HT-29 (cell line): Measurements from ENCODE around the gene TMEM165. TPM values are rescaled to one million over a fixed set of nuclear protein-coding genes. Genes with fewer than 3 reads are reported as not detected.
"Not testable (repeated sequence)": the region's sequence is repeated elsewhere in the genome, so short reads cannot be mapped to it uniquely, and the experiment has no call there.

Experiments
- DNase-seq: peaks from one replicate; pipeline ENCODE4 v3.0.0-alpha.2; 2015; ENCODE audit warnings: low spot score
- total RNA-seq: library from RNA; depleted of rRNA; stranded (reverse); fragments of >200 nt; shearing (Covaris generic); gene quantifications from 2 replicates; pipeline ENCODE4 v1.2.3, GENCODE V29; 2014; rRNA removed

TMEM165 gene, protein sequence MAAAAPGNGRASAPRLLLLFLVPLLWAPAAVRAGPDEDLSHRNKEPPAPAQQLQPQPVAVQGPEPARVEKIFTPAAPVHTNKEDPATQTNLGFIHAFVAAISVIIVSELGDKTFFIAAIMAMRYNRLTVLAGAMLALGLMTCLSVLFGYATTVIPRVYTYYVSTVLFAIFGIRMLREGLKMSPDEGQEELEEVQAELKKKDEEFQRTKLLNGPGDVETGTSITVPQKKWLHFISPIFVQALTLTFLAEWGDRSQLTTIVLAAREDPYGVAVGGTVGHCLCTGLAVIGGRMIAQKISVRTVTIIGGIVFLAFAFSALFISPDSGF
- total RNA-seq = 125 and 162 TPM in 2 replicates

DNA sequence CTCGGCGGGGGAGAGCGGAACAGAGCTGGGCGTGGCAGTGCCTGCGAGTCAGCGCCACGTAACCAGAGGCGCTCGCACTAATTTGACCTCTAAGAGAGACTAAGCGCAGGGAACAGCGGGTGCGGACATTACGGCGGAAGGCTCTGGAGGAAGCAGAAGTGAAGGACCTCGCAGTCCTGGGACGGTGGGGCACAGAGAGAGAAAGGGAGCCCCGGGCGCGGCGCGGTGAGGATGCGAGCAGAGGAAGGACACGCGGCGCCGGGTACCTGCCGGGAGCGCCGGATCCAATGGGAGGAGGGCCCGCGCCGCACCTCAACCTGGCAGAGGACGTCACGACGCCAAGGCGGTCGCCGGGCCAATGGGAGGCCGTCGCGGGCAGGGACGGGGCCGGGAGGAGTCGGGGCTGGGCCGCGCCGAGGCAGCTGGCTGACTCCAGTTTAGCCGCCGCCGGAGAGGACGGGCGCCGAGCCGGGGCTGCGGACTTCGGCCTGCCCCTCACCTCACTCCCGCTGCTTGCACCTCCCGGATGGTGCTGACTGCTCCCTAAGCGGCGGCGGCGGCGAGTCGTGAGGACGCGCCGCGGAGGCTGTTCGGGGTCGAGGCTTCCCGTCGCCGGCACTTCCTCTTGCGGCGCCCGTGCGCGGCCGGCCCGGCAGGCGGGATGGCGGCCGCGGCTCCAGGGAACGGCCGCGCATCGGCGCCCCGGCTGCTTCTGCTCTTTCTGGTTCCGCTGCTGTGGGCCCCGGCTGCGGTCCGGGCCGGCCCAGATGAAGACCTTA, at the start of gene TMEM165:
TMEM165 (plus strand) TSS at position 429 of the 779 bp plus-strand sequence; CDS start at position 662, 233 bp downstream.
- peak; percentile 93 for DNase-seq

GRCh38 chr4:55345980-55346850, 49.5 kb upstream of the TMEM165 start, which contains the start of gene SRD5A3:
SRD5A3 (plus strand) TSS chr4:55346242; CDS start chr4:55346337, 95 bp downstream.
- peak; percentile 91 for DNase-seq

DNA sequence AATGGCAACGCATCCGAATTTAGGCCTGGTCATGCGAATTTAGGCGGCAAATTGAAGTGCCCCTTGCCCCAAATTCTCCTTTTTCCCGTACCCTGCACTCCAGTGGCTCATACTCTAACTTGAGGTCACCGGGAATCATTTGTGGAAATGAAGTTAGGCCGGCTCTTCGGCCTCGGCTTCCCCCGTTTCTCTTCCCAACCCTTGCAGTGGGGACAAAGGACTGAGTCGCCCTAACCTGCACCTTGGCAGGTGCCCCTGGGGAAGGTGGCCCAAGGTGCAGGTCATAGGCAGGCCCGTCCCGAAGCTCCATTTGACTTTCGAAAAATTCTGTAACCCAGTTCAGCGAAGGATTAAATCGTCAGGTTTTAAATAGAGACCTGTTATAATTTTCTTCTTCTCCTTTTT, 48.9 kb upstream of the TMEM165 start:
- DNase-seq = no peak

- DNase-seq = no peak
These were observed 48.0 kb upstream of the TMEM165 start for GRCh38 chr4:55347610-55348228.

DNA sequence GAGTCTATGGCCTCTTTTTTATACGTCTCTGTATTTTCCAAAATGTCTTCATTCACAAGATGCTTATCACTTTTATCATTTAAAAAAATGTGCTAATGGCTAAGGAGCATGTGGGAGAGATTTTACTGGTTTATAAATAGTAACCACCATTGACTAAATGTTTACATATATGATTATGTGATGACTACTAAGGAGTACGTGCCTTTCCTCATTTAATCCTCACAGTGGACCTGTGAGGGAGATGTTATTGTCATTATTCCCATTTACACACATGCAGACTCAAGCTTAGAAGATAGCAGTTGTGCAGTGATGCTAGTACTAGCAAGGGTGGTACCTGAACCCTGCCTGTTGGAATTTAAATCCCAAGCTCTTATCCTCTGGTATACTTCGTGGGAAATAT, 47.3 kb upstream of the TMEM165 start:
- DNase-seq = no peak

GRCh38 chr4:55350870-55351269, 44.9 kb upstream of the TMEM165 start:
- not testable (repeated sequence) for DNase-seq

- no peak for DNase-seq
These were observed 43.9 kb upstream of the TMEM165 start for GRCh38 chr4:55351824-55352223.

DNA sequence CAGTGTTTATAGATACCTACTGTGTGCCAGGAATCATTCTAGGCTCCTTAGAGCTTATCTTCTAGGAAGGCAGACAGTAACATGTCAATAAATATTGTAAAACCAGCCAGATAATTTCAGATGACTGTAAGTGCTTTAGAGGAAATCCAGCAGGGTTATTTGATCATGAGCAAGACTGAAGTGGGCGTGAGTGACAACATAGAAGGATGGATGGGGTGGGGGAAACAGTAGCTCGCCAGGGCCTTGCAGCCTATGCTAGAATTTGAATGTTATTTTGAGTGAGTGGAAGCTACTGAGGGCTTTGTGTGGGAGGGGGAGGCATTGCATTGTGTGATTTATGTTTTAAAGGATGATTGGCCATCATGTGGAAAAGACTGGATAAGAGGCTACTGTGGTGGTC, 43.0 kb upstream of the TMEM165 start:
- DNase-seq = no peak

- not testable (repeated sequence) for DNase-seq
These were observed 42.5 kb upstream of the TMEM165 start for GRCh38 chr4:55353228-55353747.

DNA sequence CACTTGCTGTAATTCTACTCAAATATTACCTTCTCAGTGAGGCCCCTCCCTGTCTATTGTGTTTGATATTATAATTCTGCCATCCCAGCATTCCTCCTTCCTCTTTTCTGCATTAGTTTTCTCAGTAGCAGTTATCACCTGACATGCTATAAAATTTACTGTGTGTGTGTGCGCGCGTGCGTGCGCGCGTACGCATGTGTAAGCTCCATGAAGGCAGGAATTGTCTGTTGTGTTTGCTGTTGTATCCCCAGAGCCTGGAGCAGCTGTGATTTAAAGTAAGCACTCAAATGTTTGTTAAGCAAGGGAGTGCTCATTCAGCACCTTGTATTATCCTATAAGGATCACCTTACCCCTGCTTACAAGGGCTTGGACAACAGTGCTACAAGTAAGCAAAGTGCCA, 41.1 kb upstream of the TMEM165 start:
- DNase-seq = no peak

DNA sequence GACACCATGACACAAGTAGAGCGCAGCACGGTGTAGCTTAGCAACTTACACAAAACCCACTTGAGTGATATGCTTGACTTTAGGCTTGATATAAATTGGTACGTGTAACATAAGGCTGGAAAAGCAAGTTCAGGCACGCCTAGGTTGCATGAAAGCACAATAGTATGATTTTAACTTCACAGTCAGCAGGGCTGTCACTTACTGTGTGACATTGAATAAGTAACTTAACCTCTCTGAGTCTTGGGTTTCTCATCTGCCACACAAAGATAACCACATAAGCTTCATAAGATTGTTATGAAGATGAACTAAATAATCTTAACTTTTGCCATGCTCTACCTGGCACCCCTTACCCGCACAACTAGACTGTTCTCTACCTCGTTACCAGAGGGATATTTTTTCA, 40.2 kb upstream of the TMEM165 start:
- no peak for DNase-seq

GRCh38 chr4:55356991-55357461, 38.7 kb upstream of the TMEM165 start:
- no peak for DNase-seq

GRCh38 chr4:55358246-55358645, 37.5 kb upstream of the TMEM165 start:
- no peak for DNase-seq

GRCh38 chr4:55358668-55359067, 37.1 kb upstream of the TMEM165 start:
- DNase-seq = peak; percentile 47

GRCh38 chr4:55359397-55359916, 36.3 kb upstream of the TMEM165 start:
- DNase-seq = no peak

DNA sequence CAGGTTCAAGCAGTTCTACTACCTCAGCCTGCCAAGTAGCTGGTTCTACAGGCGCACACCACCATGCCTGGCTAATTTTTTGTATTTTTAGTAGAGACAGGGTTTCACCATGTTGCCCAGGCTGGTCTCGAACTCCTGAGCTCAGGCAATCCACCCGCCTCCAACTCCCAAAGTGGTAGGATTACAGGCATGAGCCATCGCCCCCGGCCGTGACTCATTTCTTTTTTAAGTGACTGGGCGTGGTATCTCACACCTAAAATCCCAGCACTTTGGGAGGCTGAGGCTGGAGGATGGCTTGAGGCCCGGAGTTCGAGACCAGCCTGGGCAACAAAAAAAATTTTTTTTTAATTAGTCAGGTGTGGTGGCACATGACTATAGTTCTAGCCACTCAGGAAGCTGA, 32.8 kb upstream of the TMEM165 start:
- not testable (repeated sequence) for DNase-seq

GRCh38 chr4:55363691-55364351, 31.9 kb upstream of the TMEM165 start:
- no peak for DNase-seq

DNA sequence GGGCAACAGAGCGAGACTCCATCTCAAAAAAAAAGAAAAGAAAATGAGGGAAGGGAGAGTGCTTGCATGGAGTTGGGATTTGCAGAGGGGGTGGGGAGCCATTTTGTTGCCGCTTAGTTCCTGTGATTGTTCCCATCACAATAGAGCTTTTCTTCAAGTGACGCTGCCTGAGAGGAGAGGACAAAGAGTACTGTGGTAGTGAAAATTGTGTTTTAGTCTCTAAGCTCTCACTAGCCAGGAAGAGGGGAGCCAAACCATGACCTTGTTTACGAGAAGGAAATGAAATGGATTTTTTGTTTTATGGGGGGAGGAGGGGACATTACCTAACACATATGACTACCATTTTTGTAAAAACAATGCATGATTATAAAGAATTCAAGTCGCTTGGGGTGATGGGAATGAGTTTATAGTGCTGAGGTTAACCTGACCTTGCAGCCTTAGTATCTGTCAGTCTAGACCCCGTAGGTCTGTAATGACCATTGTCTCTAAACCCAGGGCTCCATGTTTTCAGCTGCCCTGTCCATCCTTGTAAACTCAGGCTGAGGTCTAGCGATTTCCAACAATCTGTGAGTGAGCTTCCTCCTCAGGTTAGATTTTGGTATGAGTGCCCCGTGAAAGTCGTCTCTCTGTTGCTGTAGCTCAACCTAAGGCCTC, 30.9 kb upstream of the TMEM165 start:
- no peak for DNase-seq

DNA sequence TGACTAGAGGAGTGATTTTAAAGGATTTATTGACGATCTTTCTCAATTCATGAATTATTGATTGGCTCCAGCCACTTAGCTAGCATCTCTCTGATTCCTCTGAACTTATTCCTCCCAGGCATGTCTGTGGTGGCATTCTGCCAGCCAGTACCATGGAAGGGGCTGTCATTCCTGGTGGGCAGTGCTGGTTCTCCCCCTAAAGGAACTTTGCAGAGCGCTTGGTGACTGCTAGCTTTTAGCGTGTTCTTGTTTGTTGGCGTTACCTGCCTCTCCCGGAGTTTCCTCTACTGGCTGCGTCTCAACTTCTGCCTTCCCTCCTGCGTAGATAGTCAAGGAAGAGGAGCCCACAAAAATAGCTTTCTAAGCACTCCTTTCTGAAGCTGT, 30.4 kb upstream of the TMEM165 start:
- no peak for DNase-seq

DNA sequence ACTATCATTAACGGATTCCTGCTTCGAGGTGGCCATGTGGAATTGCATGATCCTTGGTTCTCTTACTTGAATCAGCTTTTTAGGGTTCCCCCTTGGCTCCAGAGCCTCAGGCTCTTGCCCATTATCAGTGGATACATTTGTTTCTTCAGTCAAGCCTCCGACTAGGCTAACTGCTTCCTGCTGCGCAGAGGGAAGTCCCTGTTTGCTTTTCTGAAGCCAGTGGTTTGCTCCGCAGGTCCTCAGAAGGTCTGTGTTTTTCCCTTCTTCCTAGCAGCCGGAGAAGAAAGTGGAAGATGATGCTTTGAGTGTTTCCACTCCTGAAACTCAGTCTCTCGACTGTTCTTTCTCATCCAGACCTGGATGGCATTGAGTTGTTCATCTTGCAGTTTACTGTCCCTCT, 29.1 kb upstream of the TMEM165 start:
- no peak for DNase-seq
